HG03457 (cell line): Measurements from ENCODE around the gene TRIM16.
"Not testable (repeated sequence)": the region's sequence is repeated elsewhere in the genome, so short reads cannot be mapped to it uniquely, and the experiment has no call there.

ENCODE experiments used
- ATAC-seq: cut with Tn5 transposase; IDR thresholded peaks from one replicate; pipeline ENCODE4 v1.9.1; 2021; ENCODE audit warnings: moderate number of reproducible peaks; ENCODE audit not compliant: unreplicated experiment

Gene TRIM16

DNA sequence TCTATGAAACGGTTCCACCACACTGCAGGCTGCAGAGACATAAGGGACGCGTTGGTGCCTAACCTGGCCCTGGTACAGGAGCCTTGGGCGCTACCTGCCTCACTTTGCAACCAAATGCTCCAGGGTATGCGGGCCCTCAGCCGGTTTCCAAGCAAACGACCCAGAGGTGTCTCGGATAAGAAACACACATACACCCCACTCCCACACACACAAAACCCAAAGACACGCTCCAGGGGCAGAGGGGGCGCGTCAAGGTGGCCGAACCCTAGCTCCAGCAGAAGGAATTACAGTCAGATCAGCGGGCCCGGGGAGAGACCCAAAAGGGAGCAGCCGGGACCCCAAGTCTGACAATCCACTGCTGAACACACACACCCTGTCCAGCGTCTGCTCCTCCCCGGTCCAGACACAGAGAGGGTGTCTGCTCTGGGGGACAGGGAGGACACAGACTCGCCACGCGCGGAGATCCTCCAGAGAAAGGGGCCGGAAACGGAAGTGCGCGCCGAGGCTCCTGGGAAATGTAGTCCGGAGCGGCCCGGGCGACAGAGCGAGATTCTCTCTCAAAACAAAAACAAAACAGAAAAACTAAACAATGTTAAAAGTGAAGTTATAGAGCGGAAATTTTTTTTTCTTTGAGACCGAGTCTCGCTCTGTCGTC lies at the start of gene TRIM16:
Gene TRIM16 (minus strand): TSS at position 488 of the 655 bp plus-strand sequence. CDS start 32,702 bp downstream, outside the sequence.
- ATAC-seq, result peak; percentile 79

- ATAC-seq, result not testable (repeated sequence)
Measured at GRCh38 chr17:15733174-15733789, 49.2 kb upstream of the TRIM16 start.

- ATAC-seq, result not testable (repeated sequence)
Measured at GRCh38 chr17:15731900-15732299, 47.8 kb upstream of the TRIM16 start, which contains the start of gene TBC1D26. Gene TBC1D26, plus strand, starts transcription at chr17:15732283. Its CDS starts 3,066 bp downstream, at chr17:15735349.

DNA sequence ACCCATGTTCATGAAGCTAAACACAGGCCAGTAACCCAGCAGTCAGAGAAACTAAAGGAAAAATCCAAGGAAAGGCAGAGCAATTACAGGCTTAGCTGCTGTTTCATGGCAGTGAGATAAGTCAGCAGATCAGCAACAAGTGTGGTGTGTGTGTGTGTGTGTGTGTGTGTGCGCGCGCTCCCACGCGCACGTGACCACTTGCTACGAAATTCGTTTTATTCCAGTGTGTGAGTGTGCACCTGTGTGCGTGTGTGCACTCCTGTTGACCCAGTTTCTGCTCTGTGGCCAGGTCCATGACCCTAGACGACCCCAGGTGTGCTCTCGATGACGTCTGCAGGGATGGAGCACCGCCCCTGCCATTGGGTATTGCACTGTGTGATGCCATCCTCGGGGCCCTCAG lies 46.4 kb upstream of the TRIM16 start:
- ATAC-seq, result not testable (repeated sequence)

DNA sequence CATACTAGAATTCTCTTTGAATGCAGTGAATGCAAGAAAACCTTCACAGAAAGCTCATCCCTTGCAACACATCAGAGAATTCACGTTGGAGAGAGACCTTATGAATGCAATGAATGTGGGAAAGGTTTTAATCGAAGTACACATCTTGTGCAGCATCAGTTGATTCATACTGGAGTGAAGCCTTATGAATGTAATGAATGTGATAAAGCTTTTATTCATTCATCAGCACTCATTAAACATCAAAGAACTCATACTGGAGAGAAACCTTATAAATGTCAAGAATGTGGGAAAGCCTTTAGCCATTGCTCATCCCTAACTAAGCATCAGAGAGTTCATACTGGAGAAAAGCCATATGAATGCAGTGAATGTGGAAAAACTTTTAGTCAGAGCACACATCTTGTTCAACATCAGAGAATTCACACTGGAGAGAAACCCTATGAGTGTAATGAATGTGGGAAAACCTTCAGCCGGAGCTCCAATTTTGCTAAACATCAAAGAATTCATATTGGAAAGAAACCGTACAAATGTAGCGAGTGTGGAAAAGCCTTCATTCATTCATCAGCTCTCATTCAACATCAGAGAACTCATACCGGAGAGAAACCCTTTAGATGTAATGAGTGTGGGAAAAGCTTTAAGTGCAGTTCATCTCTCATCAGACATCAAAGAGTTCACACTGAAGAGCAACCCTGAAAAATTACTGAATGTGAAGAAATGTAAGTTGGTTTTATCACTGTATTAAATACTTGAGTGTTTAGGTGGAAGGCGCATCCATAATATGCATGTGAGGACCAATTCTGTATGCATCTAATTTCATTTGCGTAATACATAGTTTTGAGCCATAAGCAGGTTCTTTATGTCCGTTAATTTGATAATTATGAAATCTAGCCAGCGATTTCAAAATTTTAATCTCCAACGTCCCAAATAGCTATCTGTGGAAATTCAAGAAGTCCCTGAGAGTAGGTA lies 32.8 kb upstream of the TRIM16 start:
- not testable (repeated sequence) for ATAC-seq

DNA sequence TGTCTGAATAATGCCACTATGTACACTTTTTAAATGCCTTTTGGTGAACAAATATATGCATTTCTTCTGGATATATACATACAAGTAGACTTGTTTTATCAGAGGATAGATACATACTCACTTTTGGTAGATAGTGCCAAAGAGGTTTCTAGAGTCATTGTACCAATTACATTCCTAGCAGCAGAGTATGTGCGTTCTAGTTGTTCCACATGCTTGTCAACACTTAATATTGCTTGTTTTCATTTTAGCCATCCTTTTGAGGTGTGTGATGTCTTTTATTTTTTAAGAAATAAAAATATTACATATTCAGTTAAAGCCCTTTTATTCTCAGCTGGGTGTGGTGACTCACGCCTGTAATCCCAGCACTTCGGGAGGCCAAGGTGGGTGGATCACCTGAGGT lies 24.8 kb upstream of the TRIM16 start:
- ATAC-seq, result not testable (repeated sequence)

GRCh38 chr17:15704813-15705212 lies 20.7 kb upstream of the TRIM16 start:
- not testable (repeated sequence) for ATAC-seq

- ATAC-seq, result not testable (repeated sequence)
Measured at GRCh38 chr17:15704239-15704638, 20.1 kb upstream of the TRIM16 start.

DNA sequence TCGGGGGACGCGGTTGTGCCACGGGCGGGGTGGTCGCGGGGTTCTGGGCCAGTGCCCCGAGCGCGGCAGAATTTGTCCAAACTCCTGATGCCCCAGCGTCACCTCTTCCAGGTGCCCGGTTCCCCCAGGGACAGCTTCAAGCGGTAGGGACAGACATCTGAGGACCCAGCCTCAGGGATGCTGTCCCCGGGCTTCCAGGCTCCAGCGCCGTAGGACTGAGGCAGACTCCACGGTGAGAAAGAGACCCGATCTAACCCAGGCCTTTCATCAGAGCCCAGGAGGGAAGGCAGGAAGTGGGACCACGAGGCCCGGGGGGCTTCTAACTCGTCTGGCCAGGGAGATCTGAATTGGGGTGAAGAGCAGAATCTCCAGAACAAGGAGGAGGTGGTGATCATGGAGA lies 15.8 kb upstream of the TRIM16 start:
- ATAC-seq, result not testable (repeated sequence)

- ATAC-seq, result peak; percentile 96
Measured at GRCh38 chr17:15699413-15699924, 15.4 kb upstream of the TRIM16 start, which contains the start of gene ZNF286A. Gene ZNF286A, plus strand, starts transcription at chr17:15699752. Its CDS starts 578 bp downstream, at chr17:15700330.

- not testable (repeated sequence) for ATAC-seq
Measured at GRCh38 chr17:15698967-15699366, 14.9 kb upstream of the TRIM16 start.

DNA sequence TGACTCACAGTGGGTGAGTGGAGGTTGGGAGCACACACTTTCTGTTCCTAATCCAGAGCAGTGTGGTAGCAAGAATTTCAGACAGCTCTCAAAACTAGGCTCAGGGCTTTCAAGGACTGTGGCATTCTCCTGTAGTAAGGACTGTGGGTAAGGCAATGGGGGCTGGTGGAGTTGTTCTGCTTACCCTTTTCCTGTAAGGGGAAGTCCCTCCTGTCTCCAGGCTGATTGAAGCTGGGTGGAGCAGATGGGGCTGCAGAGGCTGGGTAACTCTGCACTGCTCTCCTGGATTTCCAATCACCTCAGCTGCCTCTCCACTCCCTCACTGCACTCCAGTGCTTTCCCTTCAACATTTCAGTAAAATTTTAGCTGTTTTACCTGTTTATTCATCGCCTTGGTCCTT lies 3.4 kb upstream of the TRIM16 start:
- ATAC-seq, result not testable (repeated sequence)

GRCh38 chr17:15683135-15683534 lies 976 bp downstream of the TRIM16 start:
- not testable (repeated sequence) for ATAC-seq

GRCh38 chr17:15675991-15676390 lies 8.1 kb downstream of the TRIM16 start:
- ATAC-seq, result not testable (repeated sequence)

DNA sequence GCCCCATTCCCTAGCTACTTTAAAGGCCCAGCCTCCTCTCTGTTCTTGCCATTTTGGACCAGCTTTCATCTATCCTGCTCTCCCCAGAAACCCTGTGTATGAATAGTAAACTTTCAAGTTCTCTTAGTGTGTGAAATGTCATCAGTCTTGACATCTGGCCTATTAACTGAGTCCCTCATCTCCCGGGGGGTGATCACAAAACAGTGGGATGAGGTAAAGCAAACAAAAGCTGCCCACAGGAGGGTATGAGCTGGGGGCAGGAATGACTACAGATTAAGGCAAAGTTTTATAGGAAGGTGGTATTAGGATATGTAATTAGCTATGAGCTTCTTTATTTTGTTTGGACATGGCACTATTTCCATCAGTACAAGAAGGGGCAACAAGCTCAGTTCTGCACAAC lies 9.5 kb downstream of the TRIM16 start:
- not testable (repeated sequence) for ATAC-seq

- not testable (repeated sequence) for ATAC-seq
Measured at GRCh38 chr17:15669526-15669925, 14.6 kb downstream of the TRIM16 start.

DNA sequence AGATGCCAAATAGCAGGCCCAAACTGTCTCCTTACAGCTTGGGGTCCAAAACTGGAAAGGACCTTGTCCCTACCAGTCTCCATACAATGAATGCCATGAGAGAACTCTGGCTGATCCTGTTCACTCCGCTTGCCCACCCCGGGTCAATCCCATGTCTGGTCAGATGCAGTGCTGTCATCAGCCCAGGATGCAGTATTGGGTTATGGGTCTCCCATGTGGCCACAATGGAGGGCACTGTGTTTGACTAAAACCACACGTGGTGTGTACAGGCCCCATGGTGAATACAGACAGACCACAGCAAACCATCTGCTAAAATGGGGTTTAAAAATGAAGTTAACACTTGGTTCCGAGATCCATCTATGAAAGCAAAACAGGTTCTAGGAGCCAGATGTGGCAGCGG lies 20.4 kb downstream of the TRIM16 start:
- no peak for ATAC-seq

DNA sequence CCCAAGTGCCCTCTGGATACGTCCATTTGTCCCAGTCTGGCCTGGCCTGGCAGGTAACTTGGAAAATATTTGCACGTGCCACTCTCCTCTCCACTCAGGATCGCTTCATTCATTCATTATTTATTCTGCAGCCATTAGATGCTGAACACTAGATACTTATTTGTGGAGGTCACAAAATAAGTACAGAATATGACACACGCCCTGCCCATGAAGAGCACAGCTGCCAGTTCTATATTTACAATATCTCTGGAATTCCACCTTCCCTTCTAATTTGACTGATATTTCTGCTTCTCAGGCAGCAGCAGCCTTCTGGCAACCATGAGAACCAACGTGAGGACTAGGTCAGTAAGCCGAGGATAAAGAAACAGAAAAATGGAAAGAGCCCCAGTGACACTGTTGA lies 20.9 kb downstream of the TRIM16 start:
- no peak for ATAC-seq

- no peak for ATAC-seq
Measured at GRCh38 chr17:15662681-15663080, 21.4 kb downstream of the TRIM16 start.

GRCh38 chr17:15660077-15660476 lies 24.0 kb downstream of the TRIM16 start:
- ATAC-seq, result no peak

DNA sequence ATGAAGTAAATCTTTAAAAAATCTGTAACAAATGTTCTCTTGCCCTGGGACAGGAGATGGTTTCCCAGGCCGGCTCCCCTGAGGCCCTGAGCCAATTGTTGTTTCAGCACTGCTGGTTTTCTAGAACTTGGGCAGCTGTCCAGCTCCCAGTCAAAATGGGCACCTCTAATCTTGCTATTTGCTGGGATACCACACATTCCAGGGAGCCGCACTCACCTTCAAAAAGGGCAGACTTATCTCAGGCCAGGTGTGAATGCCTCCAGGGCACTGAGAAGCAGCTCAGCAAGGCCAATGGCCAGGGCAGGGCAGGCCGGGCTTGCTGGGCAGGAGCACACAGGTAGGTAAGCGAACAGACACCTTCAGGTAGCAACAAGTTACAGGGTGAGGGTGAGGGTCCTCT lies 24.4 kb downstream of the TRIM16 start:
- ATAC-seq, result no peak
